Measurements from ENCODE around the gene DDAH1.
"Not testable (repeated sequence)": the region's sequence is repeated elsewhere in the genome, so short reads cannot be mapped to it uniquely, and the experiment has no call there.

The DDAH1 gene

DNA sequence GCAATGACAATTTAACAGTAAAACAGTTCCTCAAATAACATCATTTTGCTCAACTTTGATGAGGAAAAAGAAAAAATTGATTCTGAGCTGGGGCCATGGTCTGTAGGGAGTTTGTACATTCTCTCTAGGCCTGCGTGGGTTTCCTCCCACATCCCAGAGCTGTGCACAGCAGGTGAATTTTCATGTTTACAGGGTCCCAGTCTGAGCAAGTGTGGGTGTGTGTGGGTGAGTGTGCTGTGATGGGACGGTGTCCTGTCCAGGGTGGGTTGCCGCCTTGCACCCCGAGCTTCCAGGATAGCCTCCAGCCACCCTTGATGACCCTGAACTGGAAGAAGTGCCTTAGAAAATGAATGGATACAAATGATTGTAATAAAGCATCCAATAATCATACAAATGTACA, 112.9 kb downstream of the DDAH1 start:
- no peaks in the 10 kb centered on the region for H3K36me3 ChIP-seq (ENCODE audit: control insufficient read depth in 4 of 4, insufficient read depth in 4 of 4, low read length in 3 of 4)
- POLR2A ChIA-PET: no interaction called here
- WGBS (ENCODE audit: insufficient coverage): 100% methylated on average over 1 of the region's 4 CpGs
- no peak for DNase-seq
- H3K4me3 ChIP-seq (ENCODE audit: control insufficient read depth in 1 of 7, extremely low read depth in 1 of 7, insufficient read depth in 4 of 7, low read depth in 2 of 7, low read length in 6 of 7): no peak overlapping the region
- H3K4me1 ChIP-seq (ENCODE audit: control extremely low read depth in 1 of 4, control insufficient read depth in 4 of 4, insufficient read depth in 4 of 4, low read length in 3 of 4): no peaks in the 10 kb centered on the region
- no peaks in the 10 kb centered on the region for H3K27me3 ChIP-seq (replicated peaks in 2 of 5; ENCODE audit: control insufficient read depth in 4 of 5, insufficient read depth in 5 of 5, low read length in 4 of 5)
- no peak overlapping the region for H3K27ac ChIP-seq (ENCODE audit: insufficient read depth in 1 of 2, low read depth in 1 of 2, low read length in 2 of 2, poor library complexity in 1 of 2, severe bottlenecking in 2 of 2)
- no peaks in the 10 kb centered on the region for H3K9me3 ChIP-seq (ENCODE audit: control extremely low read depth in 1 of 5, control insufficient read depth in 4 of 5, insufficient read depth in 2 of 5, low read depth in 1 of 5, low read length in 4 of 5)
- CTCF ChIA-PET: interaction anchor here (1.6 kb wide), 1 partner anchor 9 kb away, joined by 5 read pairs; no protein-coding TSS in a partner anchor

DNA sequence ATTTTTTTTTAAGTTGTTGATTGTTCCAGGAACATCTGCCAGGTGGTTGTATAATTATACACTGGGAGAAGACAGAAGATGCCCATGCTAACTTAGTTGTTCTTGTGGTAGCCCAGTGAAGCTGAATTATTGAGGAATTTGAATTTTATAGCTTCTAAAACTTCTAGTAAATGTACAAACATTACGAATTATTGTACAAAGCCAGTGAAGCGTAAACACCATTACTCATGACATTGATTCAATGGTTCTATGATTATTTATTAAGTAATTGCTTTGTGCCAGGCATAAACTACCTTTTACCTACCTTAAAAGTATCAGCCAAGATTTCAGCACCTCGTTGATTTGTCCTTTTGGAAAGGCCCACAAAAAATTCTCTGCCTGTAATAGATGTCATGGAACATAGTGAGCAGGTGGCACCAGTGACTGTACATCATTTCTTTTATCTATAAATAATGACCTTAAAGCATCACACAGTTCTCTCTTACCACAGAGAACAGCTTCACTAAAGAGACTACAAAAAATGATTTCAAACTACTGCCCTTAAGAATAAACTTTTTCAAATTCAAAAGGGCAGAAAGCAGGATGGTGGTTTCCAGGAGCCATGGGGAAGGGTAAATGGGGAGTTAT, 113.6 kb downstream of the DDAH1 start:
- POLR2A ChIA-PET: no interaction called here

DNA sequence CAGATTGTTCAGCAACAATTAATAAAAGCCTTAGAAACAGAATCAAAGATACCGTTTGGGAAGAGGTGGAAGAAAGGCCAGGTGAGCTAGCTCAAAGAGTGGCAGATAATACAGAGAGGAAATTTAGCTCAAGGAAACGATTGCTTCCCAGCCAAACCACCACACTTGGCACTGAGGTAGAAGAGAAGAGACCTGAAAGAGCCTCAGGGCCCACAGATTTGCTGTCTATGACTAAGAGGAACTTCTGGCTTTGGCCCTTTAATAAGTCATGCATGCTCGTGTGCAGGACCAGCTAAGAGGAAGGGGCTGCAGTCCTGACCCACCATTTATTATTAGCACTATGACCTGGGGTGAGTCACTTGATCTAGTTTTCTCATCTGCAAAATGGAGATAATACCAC, 115.7 kb downstream of the DDAH1 start:
- Histone ChIP-seq H3K9me3 (ENCODE audit: control extremely low read depth in 1 of 5, control insufficient read depth in 4 of 5, insufficient read depth in 2 of 5, low read depth in 1 of 5, low read length in 4 of 5) (no peaks in the 10 kb centered on the region), H3K4me1 (ENCODE audit: control extremely low read depth in 1 of 4, control insufficient read depth in 4 of 4, insufficient read depth in 4 of 4, low read length in 3 of 4) (peaks cover 0 to under 1% (median 0%) of the 10 kb centered on the region in 4 experiments), H3K27ac (ENCODE audit: insufficient read depth in 1 of 2, low read depth in 1 of 2, low read length in 2 of 2, poor library complexity in 1 of 2, severe bottlenecking in 2 of 2) (no peak overlapping the region), H3K4me3 (ENCODE audit: control insufficient read depth in 1 of 7, extremely low read depth in 1 of 7, insufficient read depth in 4 of 7, low read depth in 2 of 7, low read length in 6 of 7) (no peak overlapping the region), H3K27me3 (replicated peaks in 2 of 5; ENCODE audit: control insufficient read depth in 4 of 5, insufficient read depth in 5 of 5, low read length in 4 of 5) (no peaks in the 10 kb centered on the region), H3K36me3 (ENCODE audit: control insufficient read depth in 4 of 4, insufficient read depth in 4 of 4, low read length in 3 of 4) (no peaks in the 10 kb centered on the region)
- WGBS (ENCODE audit: insufficient coverage): 93% methylated on average over 3 of the region's 3 CpGs
- POLR2A ChIA-PET: no interaction called here
- DNase-seq: no peak
- CTCF ChIA-PET: interaction anchor here (1.2 kb wide), 1 partner anchor 8 kb away, joined by 3 read pairs; no protein-coding TSS in a partner anchor

More for the DNA sequence above, 113.6 kb downstream of the DDAH1 start:
- H3K4me1 ChIP-seq (ENCODE audit: control extremely low read depth in 1 of 4, control insufficient read depth in 4 of 4, insufficient read depth in 4 of 4, low read length in 3 of 4): no peaks in the 10 kb centered on the region
- CTCF ChIA-PET: interaction anchor here (1.6 kb wide), 1 partner anchor 8 kb away, joined by 5 read pairs; no protein-coding TSS in a partner anchor
- H3K27me3 ChIP-seq (replicated peaks in 2 of 5; ENCODE audit: control insufficient read depth in 4 of 5, insufficient read depth in 5 of 5, low read length in 4 of 5): no peaks in the 10 kb centered on the region
- H3K36me3 ChIP-seq (ENCODE audit: control insufficient read depth in 4 of 4, insufficient read depth in 4 of 4, low read length in 3 of 4): no peaks in the 10 kb centered on the region
- no peak overlapping the region for H3K4me3 ChIP-seq (ENCODE audit: control insufficient read depth in 1 of 7, extremely low read depth in 1 of 7, insufficient read depth in 4 of 7, low read depth in 2 of 7, low read length in 6 of 7)
- H3K9me3 ChIP-seq (ENCODE audit: control extremely low read depth in 1 of 5, control insufficient read depth in 4 of 5, insufficient read depth in 2 of 5, low read depth in 1 of 5, low read length in 4 of 5): no peaks in the 10 kb centered on the region
- 100% methylated on average over 1 of the region's 3 CpGs for WGBS (ENCODE audit: insufficient coverage)
- no peak for DNase-seq
- H3K27ac ChIP-seq (ENCODE audit: insufficient read depth in 1 of 2, low read depth in 1 of 2, low read length in 2 of 2, poor library complexity in 1 of 2, severe bottlenecking in 2 of 2): no peak overlapping the region

DNA sequence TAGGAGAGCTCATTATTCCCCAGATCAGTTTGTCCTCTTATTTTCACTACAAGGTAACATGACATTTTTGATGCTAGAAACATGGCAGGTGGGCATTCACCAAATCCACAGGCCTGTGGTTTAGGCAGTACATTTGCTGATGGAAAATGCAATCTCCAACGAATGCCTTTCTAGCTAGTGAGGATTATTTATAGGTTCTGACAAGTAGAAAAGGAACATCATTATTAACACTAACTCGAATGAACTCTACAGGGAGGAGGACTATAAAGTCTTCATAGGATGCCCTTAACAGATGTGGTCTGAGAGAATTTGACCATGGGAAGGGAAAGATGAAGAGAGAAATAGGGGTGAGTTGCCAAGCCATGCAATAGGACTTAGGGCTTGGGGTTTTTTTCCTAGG, 117.1 kb downstream of the DDAH1 start:
- DNase-seq: no peak
- H3K36me3 ChIP-seq (ENCODE audit: control insufficient read depth in 4 of 4, insufficient read depth in 4 of 4, low read length in 3 of 4): no peaks in the 10 kb centered on the region
- WGBS (ENCODE audit: insufficient coverage): 100% methylated on average over 1 of the region's 2 CpGs
- H3K27ac ChIP-seq (ENCODE audit: insufficient read depth in 1 of 2, low read depth in 1 of 2, low read length in 2 of 2, poor library complexity in 1 of 2, severe bottlenecking in 2 of 2): no peak overlapping the region
- H3K27me3 ChIP-seq (replicated peaks in 2 of 5; ENCODE audit: control insufficient read depth in 4 of 5, insufficient read depth in 5 of 5, low read length in 4 of 5): no peaks in the 10 kb centered on the region
- CTCF ChIA-PET: interaction anchor here (1.2 kb wide), 1 partner anchor 7 kb away, joined by 3 read pairs; no protein-coding TSS in a partner anchor
- POLR2A ChIA-PET: no interaction called here
- no peak overlapping the region for H3K4me3 ChIP-seq (ENCODE audit: control insufficient read depth in 1 of 7, extremely low read depth in 1 of 7, insufficient read depth in 4 of 7, low read depth in 2 of 7, low read length in 6 of 7)
- H3K4me1 ChIP-seq (ENCODE audit: control extremely low read depth in 1 of 4, control insufficient read depth in 4 of 4, insufficient read depth in 4 of 4, low read length in 3 of 4): peaks cover 0 to 5% (median 2%) of the 10 kb centered on the region in 4 experiments
- no peaks in the 10 kb centered on the region for H3K9me3 ChIP-seq (ENCODE audit: control extremely low read depth in 1 of 5, control insufficient read depth in 4 of 5, insufficient read depth in 2 of 5, low read depth in 1 of 5, low read length in 4 of 5)

DNA sequence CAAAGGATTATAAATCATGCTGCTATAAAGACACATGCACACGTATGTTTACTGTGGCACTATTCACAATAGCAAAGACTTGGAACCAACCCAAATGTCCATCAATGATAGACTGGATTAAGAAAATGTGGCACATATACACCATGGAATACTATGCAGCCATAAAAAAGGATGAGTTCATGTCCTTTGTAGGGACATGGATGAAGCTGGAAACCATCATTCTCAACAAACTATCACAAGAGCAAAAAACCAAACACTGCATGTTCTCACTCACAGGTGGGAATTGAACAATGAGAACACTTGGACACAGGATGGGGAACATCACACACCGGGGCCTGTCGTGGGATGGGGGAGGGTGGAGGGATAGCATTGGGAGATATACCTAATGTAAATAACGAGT, 117.7 kb downstream of the DDAH1 start:
- H3K27ac ChIP-seq (ENCODE audit: insufficient read depth in 1 of 2, low read depth in 1 of 2, low read length in 2 of 2, poor library complexity in 1 of 2, severe bottlenecking in 2 of 2); H3K4me1 ChIP-seq (ENCODE audit: control extremely low read depth in 1 of 4, control insufficient read depth in 4 of 4, insufficient read depth in 4 of 4, low read length in 3 of 4); DNase-seq; H3K36me3 ChIP-seq (ENCODE audit: control insufficient read depth in 4 of 4, insufficient read depth in 4 of 4, low read length in 3 of 4); H3K4me3 ChIP-seq (ENCODE audit: control insufficient read depth in 1 of 7, extremely low read depth in 1 of 7, insufficient read depth in 4 of 7, low read depth in 2 of 7, low read length in 6 of 7); POLR2A ChIA-PET; H3K9me3 ChIP-seq (ENCODE audit: control extremely low read depth in 1 of 5, control insufficient read depth in 4 of 5, insufficient read depth in 2 of 5, low read depth in 1 of 5, low read length in 4 of 5); CTCF ChIA-PET; H3K27me3 ChIP-seq (replicated peaks in 2 of 5; ENCODE audit: control insufficient read depth in 4 of 5, insufficient read depth in 5 of 5, low read length in 4 of 5): not testable (repeated sequence)
- no CpG with 5 or more reads among the region's 4 CpGs for WGBS (ENCODE audit: insufficient coverage)

DNA sequence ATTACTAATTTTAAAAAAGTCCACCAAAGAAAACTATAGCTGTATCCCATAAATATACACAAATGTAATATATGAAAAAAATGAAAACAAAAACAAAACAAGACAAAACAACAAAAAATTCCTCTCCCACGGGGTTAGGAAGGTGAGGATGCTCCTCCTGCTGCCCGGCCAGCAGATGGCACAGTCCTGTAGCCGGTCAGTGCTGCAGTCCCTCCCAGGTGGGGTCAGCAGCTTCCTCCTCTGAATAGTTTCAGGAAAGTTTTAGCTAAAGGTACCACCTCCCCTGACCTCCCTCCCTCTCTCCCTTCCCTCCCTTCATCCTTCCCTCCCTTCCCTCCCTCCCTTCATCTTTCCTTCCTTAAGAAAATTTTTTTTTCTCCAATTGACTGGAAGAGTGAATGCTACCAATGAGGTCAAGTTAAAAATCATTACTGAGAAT, 120.7 kb downstream of the DDAH1 start:
- H3K4me3 ChIP-seq (ENCODE audit: control insufficient read depth in 1 of 7, extremely low read depth in 1 of 7, insufficient read depth in 4 of 7, low read depth in 2 of 7, low read length in 6 of 7): no peak overlapping the region
- ChIA-PET POLR2A (no interaction called here), CTCF (interaction anchor here (0.8 to 2.1 kb wide), 5 partner anchors 8 to 348 kb away, joined by 3 to 7 read pairs (median 3); no protein-coding TSS in a partner anchor)
- WGBS (ENCODE audit: insufficient coverage): 38% methylated on average over 3 of the region's 3 CpGs
- H3K9me3 ChIP-seq (ENCODE audit: control extremely low read depth in 1 of 5, control insufficient read depth in 4 of 5, insufficient read depth in 2 of 5, low read depth in 1 of 5, low read length in 4 of 5): no peaks in the 10 kb centered on the region
- H3K36me3 ChIP-seq (ENCODE audit: control insufficient read depth in 4 of 4, insufficient read depth in 4 of 4, low read length in 3 of 4): no peaks in the 10 kb centered on the region
- H3K4me1 ChIP-seq (ENCODE audit: control extremely low read depth in 1 of 4, control insufficient read depth in 4 of 4, insufficient read depth in 4 of 4, low read length in 3 of 4): peaks cover 0 to 5% (median 2%) of the 10 kb centered on the region in 4 experiments
- H3K27ac ChIP-seq (ENCODE audit: insufficient read depth in 1 of 2, low read depth in 1 of 2, low read length in 2 of 2, poor library complexity in 1 of 2, severe bottlenecking in 2 of 2): no peak overlapping the region
- no peak for DNase-seq
- no peaks in the 10 kb centered on the region for H3K27me3 ChIP-seq (replicated peaks in 2 of 5; ENCODE audit: control insufficient read depth in 4 of 5, insufficient read depth in 5 of 5, low read length in 4 of 5)

DNA sequence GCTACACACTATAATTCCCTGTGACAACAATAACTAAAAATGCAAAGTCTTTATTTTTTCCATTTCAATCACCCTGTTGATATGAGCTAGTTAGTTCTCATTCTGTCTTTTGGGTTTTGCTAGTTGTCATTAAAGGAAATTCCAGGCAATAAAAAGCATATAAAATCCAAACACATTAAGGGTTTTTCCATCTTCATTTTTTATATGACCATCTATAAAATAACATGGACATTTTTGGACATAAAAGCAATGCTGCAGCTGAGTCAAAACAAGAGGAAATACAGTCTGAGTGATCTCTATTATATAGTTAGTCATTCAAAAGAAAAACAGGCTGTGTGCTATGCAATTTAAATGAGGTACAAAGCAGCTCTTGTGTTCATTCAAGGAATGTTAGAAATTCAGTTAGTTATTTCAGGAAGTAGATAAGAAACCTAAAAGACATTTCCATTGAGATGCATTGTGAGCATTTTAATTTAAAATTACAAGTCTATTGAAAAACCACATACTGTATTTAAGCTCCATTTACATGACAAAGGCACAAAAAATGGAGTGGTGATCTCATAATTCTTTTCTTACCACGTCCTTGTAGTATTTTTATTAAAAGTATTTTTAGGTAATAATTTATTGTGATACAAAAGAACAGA, 121.2 kb downstream of the DDAH1 start:
- Histone ChIP-seq H3K36me3 (ENCODE audit: control insufficient read depth in 4 of 4, insufficient read depth in 4 of 4, low read length in 3 of 4) (no peaks in the 10 kb centered on the region), H3K4me3 (ENCODE audit: control insufficient read depth in 1 of 7, extremely low read depth in 1 of 7, insufficient read depth in 4 of 7, low read depth in 2 of 7, low read length in 6 of 7) (no peak overlapping the region), H3K27ac (ENCODE audit: insufficient read depth in 1 of 2, low read depth in 1 of 2, low read length in 2 of 2, poor library complexity in 1 of 2, severe bottlenecking in 2 of 2) (no peak overlapping the region), H3K4me1 (ENCODE audit: control extremely low read depth in 1 of 4, control insufficient read depth in 4 of 4, insufficient read depth in 4 of 4, low read length in 3 of 4) (peaks cover 0 to 5% (median 2%) of the 10 kb centered on the region in 4 experiments), H3K9me3 (ENCODE audit: control extremely low read depth in 1 of 5, control insufficient read depth in 4 of 5, insufficient read depth in 2 of 5, low read depth in 1 of 5, low read length in 4 of 5) (no peaks in the 10 kb centered on the region), H3K27me3 (replicated peaks in 2 of 5; ENCODE audit: control insufficient read depth in 4 of 5, insufficient read depth in 5 of 5, low read length in 4 of 5) (no peaks in the 10 kb centered on the region)
- no CpG with 5 or more reads among the region's 1 CpG for WGBS (ENCODE audit: insufficient coverage)
- CTCF ChIA-PET: interaction anchor here (1.2 to 2.1 kb wide), 4 partner anchors 8 to 348 kb away, joined by 3 to 7 read pairs (median 4); no protein-coding TSS in a partner anchor
- POLR2A ChIA-PET: no interaction called here
- DNase-seq: no peak
